Mesenteric fat pad (tissue), 1 donor: ENCODE results near the gene PIH1D1. TPM values are rescaled to one million over a fixed set of nuclear protein-coding genes. Genes with fewer than 3 reads are reported as not detected.

Experiments
- microRNA-seq: library from miRNA; unstranded; fragments of <30 nt; microRNA quantifications from one replicate; pipeline ENCODE4 v1.2.0, GENCODE V29; 2020; ENCODE audit warnings: borderline number of aligned reads
- total RNA-seq: library from RNA; stranded (reverse); fragmentation: NEBNext Ultra II Directional; extraction: Animal tissue kit (Norgen Biotek cat#: 25700); gene quantifications from one replicate; pipeline ENCODE4 v1.2.1, GENCODE V29; 2021
- donor health status: DM: yes; HTN: yes; CAD: no.

PIH1D1 gene
- total RNA-seq, 1 donor from 2014 or later, result 50.2 TPM

Small RNAs within 50 kb of the gene (microRNA-seq; reads per million reads assigned to microRNA genes)
- 735 reads per million, percentile 74 among the genes with 10 or more reads in this experiment for gene MIR150

Other genes starting within 250 kb of the PIH1D1 start
- 3.1 TPM for gene SLC6A16, start 126.6 kb downstream of the PIH1D1 start, total RNA-seq
- 32.1 TPM for gene CD37, start 116.4 kb downstream of the PIH1D1 start, total RNA-seq
- gene TEAD2, start 89.4 kb downstream of the PIH1D1 start, total RNA-seq, result 48.3 TPM
- gene DKKL1, start 87.9 kb downstream of the PIH1D1 start, total RNA-seq, result not detected
- not detected for gene KASH5, start 63.6 kb downstream of the PIH1D1 start, total RNA-seq
- gene PTH2, start 28.4 kb downstream of the PIH1D1 start, total RNA-seq, result not detected
- not detected for gene GFY, start 26.4 kb downstream of the PIH1D1 start, total RNA-seq
- gene SLC17A7, start 10.3 kb downstream of the PIH1D1 start, total RNA-seq, result 2.3 TPM
- gene ALDH16A1, start 1.4 kb upstream of the PIH1D1 start, total RNA-seq, result 32.1 TPM
- 6.2 TPM for gene FLT3LG, start 22.4 kb upstream of the PIH1D1 start, total RNA-seq
- 2,027 TPM for gene RPL13A, start 35.8 kb upstream of the PIH1D1 start, total RNA-seq
- 1,458 TPM for gene RPS11, start 44.6 kb upstream of the PIH1D1 start, total RNA-seq
- 476 TPM for gene FCGRT, start 60.8 kb upstream of the PIH1D1 start, total RNA-seq
- 76.2 TPM for gene RCN3, start 76.2 kb upstream of the PIH1D1 start, total RNA-seq
- 46.0 TPM for gene NOSIP, start 128.7 kb upstream of the PIH1D1 start, total RNA-seq
- gene PRRG2, start 129.5 kb upstream of the PIH1D1 start, total RNA-seq, result 1.1 TPM
- 22.3 TPM for gene PRR12, start 139.4 kb upstream of the PIH1D1 start, total RNA-seq
- gene RRAS, start 188.3 kb upstream of the PIH1D1 start, total RNA-seq, result 107 TPM
- 64.3 TPM for gene SCAF1, start 190.4 kb upstream of the PIH1D1 start, total RNA-seq
- 46.7 TPM for gene IRF3, start 214.0 kb upstream of the PIH1D1 start, total RNA-seq
- 10.7 TPM for gene BCL2L12, start 214.1 kb upstream of the PIH1D1 start, total RNA-seq
- 105 TPM for gene PRMT1, start 225.5 kb upstream of the PIH1D1 start, total RNA-seq
- 1.3 TPM for gene ADM5, start 237.8 kb upstream of the PIH1D1 start, total RNA-seq
- 7.2 TPM for gene CPT1C, start 239.3 kb upstream of the PIH1D1 start, total RNA-seq